ENCODE data around the gene AMBRA1. TPM values are rescaled to one million over a fixed set of nuclear protein-coding genes. Genes with fewer than 3 reads are reported as not detected.

AMBRA1 gene
- total and polyA plus RNA-seq, 8 donors, result 4.6 to 59.4 (median 23.3) TPM

DNA sequence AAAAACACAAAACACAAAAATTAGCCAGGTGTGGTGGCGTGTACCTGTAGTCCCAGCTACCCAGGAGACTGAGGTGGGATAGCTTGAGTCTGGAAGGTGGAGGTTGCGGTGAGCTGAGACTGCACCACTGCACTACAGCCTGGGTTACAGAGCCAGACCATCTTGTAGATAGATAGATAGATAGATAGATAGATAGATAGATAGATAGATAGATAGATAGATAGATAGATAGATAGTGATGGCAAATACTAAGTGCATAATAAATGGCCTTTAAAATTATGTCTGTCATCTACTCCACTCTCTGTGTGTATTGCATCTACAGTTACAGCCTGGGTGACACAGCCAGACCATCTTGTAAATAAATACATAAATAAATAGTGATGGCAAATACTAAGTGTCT is 146.3 kb downstream of the AMBRA1 start:
- intact Hi-C loops (cut with DNase I; ENCODE audit: low total_unique reads), result no loop called here
- H3K4me3 ChIP-seq, result no peak overlapping the region
- H3K27me3 ChIP-seq, result no peaks in the 10 kb centered on the region
- H3K36me3 ChIP-seq, result peaks cover 0 to 12% (median 9%) of the 10 kb centered on the region in 4 donors
- WGBS, 5 donors, result 97 to 100% (median 98%) methylated on average over 2 of the region's 2 CpGs
- peaks cover 17 to 46% (median 30%) of the 10 kb centered on the region in 4 donors for H3K4me1 ChIP-seq
- H3K9me3 ChIP-seq, result no peaks in the 10 kb centered on the region
- DNase-seq, result no peak
- no peak for TF ChIP-seq EP300 (IDR thresholded peaks at IDR 0.05)
- no peak for TF ChIP-seq POLR2A (IDR thresholded peaks at IDR 0.05)
- TF ChIP-seq, protein P1, sequence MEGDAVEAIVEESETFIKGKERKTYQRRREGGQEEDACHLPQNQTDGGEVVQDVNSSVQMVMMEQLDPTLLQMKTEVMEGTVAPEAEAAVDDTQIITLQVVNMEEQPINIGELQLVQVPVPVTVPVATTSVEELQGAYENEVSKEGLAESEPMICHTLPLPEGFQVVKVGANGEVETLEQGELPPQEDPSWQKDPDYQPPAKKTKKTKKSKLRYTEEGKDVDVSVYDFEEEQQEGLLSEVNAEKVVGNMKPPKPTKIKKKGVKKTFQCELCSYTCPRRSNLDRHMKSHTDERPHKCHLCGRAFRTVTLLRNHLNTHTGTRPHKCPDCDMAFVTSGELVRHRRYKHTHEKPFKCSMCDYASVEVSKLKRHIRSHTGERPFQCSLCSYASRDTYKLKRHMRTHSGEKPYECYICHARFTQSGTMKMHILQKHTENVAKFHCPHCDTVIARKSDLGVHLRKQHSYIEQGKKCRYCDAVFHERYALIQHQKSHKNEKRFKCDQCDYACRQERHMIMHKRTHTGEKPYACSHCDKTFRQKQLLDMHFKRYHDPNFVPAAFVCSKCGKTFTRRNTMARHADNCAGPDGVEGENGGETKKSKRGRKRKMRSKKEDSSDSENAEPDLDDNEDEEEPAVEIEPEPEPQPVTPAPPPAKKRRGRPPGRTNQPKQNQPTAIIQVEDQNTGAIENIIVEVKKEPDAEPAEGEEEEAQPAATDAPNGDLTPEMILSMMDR (IDR thresholded peaks at IDR 0.05), result no peak
- TF ChIP-seq POLR2AphosphoS5 (IDR thresholded peaks at IDR 0.05), result no peak
- no peak overlapping the region for H3K27ac ChIP-seq

DNA sequence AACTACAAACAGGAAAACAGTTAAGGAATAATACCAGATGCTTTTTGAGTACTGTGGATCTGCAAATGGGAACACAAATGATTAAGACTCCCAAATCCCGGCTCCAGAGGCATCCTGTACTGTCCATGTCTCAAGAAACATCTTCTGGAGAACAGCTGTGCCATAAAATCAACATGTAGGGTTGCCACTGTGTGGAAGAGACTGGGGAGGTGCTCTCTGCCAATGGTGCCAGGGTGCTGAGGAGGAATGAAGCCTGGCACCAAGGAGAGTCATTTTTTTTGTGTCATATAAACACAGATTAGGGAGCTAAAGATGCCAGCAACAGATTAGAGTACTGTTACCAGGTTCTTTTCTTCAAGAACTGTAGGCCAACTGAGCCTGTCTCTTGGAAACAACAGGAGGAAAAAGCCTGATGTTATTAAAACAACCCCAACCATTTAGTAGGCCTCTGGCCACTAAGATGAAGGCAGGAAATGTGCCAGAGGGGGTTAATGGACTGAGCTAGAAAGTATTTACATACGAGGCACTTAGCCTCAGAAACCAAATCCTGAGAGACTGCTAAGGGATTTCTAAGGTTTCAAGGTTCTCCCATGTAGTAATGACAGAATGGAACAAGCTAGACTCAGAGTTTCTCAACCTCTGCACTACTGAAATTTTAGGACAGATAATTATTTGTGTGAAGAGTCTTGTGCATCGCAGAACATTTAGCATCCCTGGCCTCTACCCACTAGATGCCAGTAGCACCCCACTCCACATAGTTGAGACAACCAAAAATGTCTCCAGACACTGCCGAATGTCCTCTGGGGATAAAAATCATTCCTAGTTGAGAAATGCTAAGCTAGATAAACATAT is 147.7 kb downstream of the AMBRA1 start:
- Histone ChIP-seq H3K4me3 (no peak overlapping the region), H3K27me3 (no peaks in the 10 kb centered on the region), H3K9me3 (no peaks in the 10 kb centered on the region), H3K4me1 (peaks cover 17 to 40% (median 24%) of the 10 kb centered on the region in 4 donors), H3K36me3 (peaks cover 0 to 26% (median 22%) of the 10 kb centered on the region in 4 donors), H3K27ac (peak overlapping the region in 3 of 5 donors; percentile 14 to 59 (median 50))
- intact Hi-C loops (cut with DNase I; ENCODE audit: low total_unique reads), result no loop called here
- peak in 1 of 2 donors; percentile 71 for DNase-seq
- WGBS, 5 donors, result 45 to 55% (median 50%) methylated on average over 4 of the region's 4 CpGs
- TF ChIP-seq, protein P1 (IDR thresholded peaks at IDR 0.05), result no peak
- TF ChIP-seq POLR2AphosphoS5 (IDR thresholded peaks at IDR 0.05) (no peak), EP300 (IDR thresholded peaks at IDR 0.05) (no peak)

DNA sequence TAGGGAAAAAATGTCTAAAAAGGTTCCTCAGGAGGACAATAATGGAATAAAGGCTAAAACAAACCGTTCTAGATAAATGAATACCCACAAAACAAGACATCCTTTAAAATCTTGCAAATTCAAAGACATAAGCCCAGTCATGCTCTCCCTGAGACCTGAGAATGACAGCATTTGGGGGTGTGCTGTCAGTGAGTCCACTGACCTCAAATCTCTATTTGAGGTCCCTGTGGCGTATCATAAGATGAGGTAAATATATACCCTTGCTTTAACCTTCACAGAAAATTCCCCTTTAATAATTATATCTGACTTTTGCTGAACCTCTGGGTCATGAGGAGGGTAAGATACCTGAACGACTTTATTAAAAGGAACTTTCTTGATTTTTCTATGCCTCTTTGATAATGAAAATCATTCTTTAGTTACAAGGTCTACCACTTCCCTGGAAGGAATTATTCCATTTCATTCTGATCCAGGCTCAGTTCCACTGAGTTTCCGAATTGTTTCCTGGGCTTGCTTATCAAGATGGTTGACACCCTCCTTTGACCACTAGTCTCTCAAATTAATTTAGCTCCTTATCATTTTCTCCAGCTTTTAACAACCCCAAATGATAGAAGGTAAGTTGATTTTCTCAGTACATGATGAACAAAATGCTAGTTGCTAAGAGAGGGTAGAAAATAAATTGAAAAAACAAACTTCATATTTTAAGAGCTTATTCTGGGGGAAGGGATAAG is 148.5 kb downstream of the AMBRA1 start:
- H3K4me1 ChIP-seq, result peaks cover 14 to 39% (median 20%) of the 10 kb centered on the region in 4 donors
- DNase-seq, result no peak
- H3K9me3 ChIP-seq, result no peaks in the 10 kb centered on the region
- H3K36me3 ChIP-seq, result peaks cover 0 to 28% (median 26%) of the 10 kb centered on the region in 4 donors
- H3K27me3 ChIP-seq, result no peaks in the 10 kb centered on the region
- H3K4me3 ChIP-seq, result no peak overlapping the region
- TF ChIP-seq, protein P1 (IDR thresholded peaks at IDR 0.05), result no peak
- TF ChIP-seq POLR2AphosphoS5 (IDR thresholded peaks at IDR 0.05), result no peak
- intact Hi-C loops (cut with DNase I; ENCODE audit: low total_unique reads), result no loop called here
- peak overlapping the region in 2 of 5 donors; percentile 14 to 50 for H3K27ac ChIP-seq
- 72 to 79% (median 74%) methylated on average over 4 of the region's 4 CpGs for WGBS, 5 donors

DNA sequence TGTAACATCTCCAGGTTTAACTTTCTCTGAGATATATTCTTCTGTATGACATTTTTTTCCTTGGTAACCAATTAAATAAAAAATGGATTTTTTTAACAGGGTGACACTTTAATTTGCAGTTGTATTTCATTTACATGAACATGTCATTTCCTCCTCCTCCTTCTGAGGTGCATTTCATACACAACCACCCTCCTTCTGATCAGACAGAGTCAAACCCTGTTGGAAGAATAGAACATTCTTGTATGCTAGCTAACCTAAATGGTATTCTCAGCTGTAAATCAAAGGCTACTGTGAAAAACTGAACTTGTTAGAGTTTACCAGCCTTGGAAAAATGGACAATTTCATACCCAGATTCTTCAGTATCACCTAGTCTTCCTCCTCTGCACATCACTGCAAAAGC is 149.5 kb downstream of the AMBRA1 start:
- TF ChIP-seq POLR2A (IDR thresholded peaks at IDR 0.05), result no peak
- no peak for TF ChIP-seq POLR2AphosphoS5 (IDR thresholded peaks at IDR 0.05)
- TF ChIP-seq, protein P1 (IDR thresholded peaks at IDR 0.05), result no peak
- no peak for TF ChIP-seq EP300 (IDR thresholded peaks at IDR 0.05)
- H3K27me3 ChIP-seq, result no peaks in the 10 kb centered on the region
- intact Hi-C loops (cut with DNase I; ENCODE audit: low total_unique reads), result no loop called here
- H3K4me3 ChIP-seq, result no peak overlapping the region
- DNase-seq, result no peak
- H3K27ac ChIP-seq, result no peak overlapping the region
- peaks cover 14 to 39% (median 20%) of the 10 kb centered on the region in 4 donors for H3K4me1 ChIP-seq
- H3K36me3 ChIP-seq, result peaks cover 0 to 33% (median 28%) of the 10 kb centered on the region in 4 donors
- no peaks in the 10 kb centered on the region for H3K9me3 ChIP-seq
